Transverse colon (tissue), 4 donors: ENCODE results near the gene WNT9A. TPM values are rescaled to one million over a fixed set of nuclear protein-coding genes. Genes with fewer than 3 reads are reported as not detected.

ENCODE experiments used
- DNase-seq: peaks from one replicate; pipeline ENCODE4 v3.0.0-alpha.2; 2019
- H3K27ac ChIP-seq, 4 donors: fragments of 200-600 bp; sonication (generic); 2 replicates each; pipeline ENCODE4 v1.5.1; 2016 to 2018; ENCODE audit warnings: inconsistent platforms in 4 of 4
- H3K27me3 ChIP-seq: fragments of 200-600 bp; sonication (generic); 2 replicates; pipeline ENCODE4 v1.5.1; 2017; ENCODE audit warnings: inconsistent platforms
- H3K36me3 ChIP-seq, 4 donors: fragments of 200-600 bp; sonication (generic); 2 replicates each; pipeline ENCODE4 v1.5.1; 2017 to 2019; ENCODE audit warnings: inconsistent platforms in 4 of 4
- H3K4me1 ChIP-seq, 4 donors: fragments of 200-600 bp; sonication (generic); 2 replicates each; pipeline ENCODE4 v1.5.1; 2017 to 2020; ENCODE audit warnings: inconsistent platforms in 4 of 4
- H3K4me3 ChIP-seq, 4 donors: fragments of 200-600 bp; sonication (generic); 1 replicate in 1 of 4; 2 replicates in 3 of 4; pipeline versions ENCODE4 v1.5.1 to v1.6.1; 2017 to 2019; ENCODE audit warnings: inconsistent platforms in 4 of 4
- H3K9me3 ChIP-seq, 2 donors: fragments of 200-600 bp; sonication (generic); 2 replicates each; pipeline ENCODE4 v1.5.1; 2017 to 2019; ENCODE audit warnings: inconsistent platforms in 2 of 2
- CTCF ChIP-seq, 5 experiments: fragments of 200-600 bp in 3 of 5; fragments of 450-650 bp in 2 of 5; sonication (generic) in 3 of 5; IDR thresholded peaks; 1 replicate in 2 of 5; 2 replicates in 3 of 5; pipeline ENCODE4 v1.5.1; 2016 to 2017; ENCODE audit warnings: antibody characterized with exemption in 5 of 5, inconsistent platforms in 3 of 5, mild to moderate bottlenecking in 2 of 5, moderate library complexity in 1 of 5
- EP300 ChIP-seq: sonication (generic); formaldehyde crosslinking; IDR thresholded peaks from one replicate; pipeline ENCODE4 v1.6.1; 2017; ENCODE audit warnings: antibody characterized with exemption, low read depth
- POLR2A ChIP-seq: fragments of 450-650 bp; IDR thresholded peaks from one replicate; pipeline ENCODE4 v1.6.1; 2016; ENCODE audit warnings: antibody characterized with exemption, mild to moderate bottlenecking, moderate library complexity
- POLR2AphosphoS5 ChIP-seq, 3 donors: sonication (generic); formaldehyde crosslinking; IDR thresholded peaks; one replicate each; pipeline ENCODE4 v1.6.1; 2016; ENCODE audit warnings: antibody characterized with exemption in 3 of 3
- WGBS, 2 donors: methylation state at CpG; one replicate each; pipeline ENCODE4 v1.1.5; 2018; ENCODE audit warnings: low coverage in 1 of 2; 5-methylcytosine and 5-hydroxymethylcytosine counted together
- in situ Hi-C, 4 donors: fragments of 200-750 bp; cut with MboI; loops; one replicate each; pipeline versions ENCODE4 v1.15.0 to v1.15.1; 2017; ENCODE audit warnings: low sequenced_read_pairs in 3 of 4, low pct_ligation_motif_present in 1 of 4, low pct_unique_long_range_greater_than_20kb in 1 of 4
- intact Hi-C: fragments of 100-400 bp; cut with DNase I; formaldehyde crosslinking; loops from one replicate; pipeline ENCODE4 v1.15.1; 2023; ENCODE audit warnings: low total_unique reads
- total RNA-seq, 4 donors: library from RNA; depleted of rRNA; stranded (reverse); fragments of >200 nt; gene quantifications; one replicate each; pipeline ENCODE4 v1.1.0, GENCODE V29; 2016

Gene WNT9A
- total RNA-seq, 4 donors from 2014 or later = 1.2 to 4.0 (median 1.8) TPM

GRCh38 chr1:227941509-227942020 lies 6.2 kb downstream of the WNT9A start:
- in situ Hi-C loops = loop anchor here in 1 of 4 donors (25.0 kb wide), 1 partner anchor 179 kb away; no protein-coding TSS in a partner anchor
- 74% methylated on average over 5 of the region's 15 CpGs; no CpG with 5 or more reads in 1 of the 2 donors for WGBS, 2 donors
- Histone ChIP-seq H3K4me1 (peaks cover 21 to 45% (median 22%) of the 10 kb centered on the region in 4 donors), H3K36me3 (no peaks in the 10 kb centered on the region), H3K27me3 (peaks cover 1% of the 10 kb centered on the region), H3K9me3 (no peaks in the 10 kb centered on the region), H3K4me3 (no peak overlapping the region), H3K27ac (peak overlapping the region in 2 of 4 donors; percentile 87 to 94)
- no peak for DNase-seq
- TF ChIP-seq POLR2AphosphoS5 (IDR thresholded peaks at IDR 0.05) = no peak
- no peak for TF ChIP-seq POLR2A
- no peak for TF ChIP-seq EP300
- no peak for TF ChIP-seq CTCF (IDR thresholded peaks at IDR 0.05)
- intact Hi-C loops = loop anchor here (10.0 kb wide), 1 partner anchor 57 kb away; no protein-coding TSS in a partner anchor

GRCh38 chr1:227940791-227941241 lies 6.9 kb downstream of the WNT9A start:
- intact Hi-C loops = loop anchor here (10.0 kb wide), 1 partner anchor 56 kb away; no protein-coding TSS in a partner anchor
- WGBS, 2 donors = 91 to 100% methylated on average over 1 to 16 of the region's 17 CpGs
- no peak for DNase-seq
- peaks cover 14 to 38% (median 15%) of the 10 kb centered on the region in 4 donors for H3K4me1 ChIP-seq
- H3K9me3 ChIP-seq = no peaks in the 10 kb centered on the region
- no peak overlapping the region for H3K27ac ChIP-seq
- H3K27me3 ChIP-seq = no peaks in the 10 kb centered on the region
- H3K36me3 ChIP-seq = no peaks in the 10 kb centered on the region
- no peak overlapping the region for H3K4me3 ChIP-seq
- TF ChIP-seq EP300 (no peak), POLR2A (no peak), CTCF (IDR thresholded peaks at IDR 0.05) (no peak), POLR2AphosphoS5 (IDR thresholded peaks at IDR 0.05) (no peak)
- in situ Hi-C loops = loop anchor here in 1 of 4 donors (25.0 kb wide), 1 partner anchor 179 kb away; no protein-coding TSS in a partner anchor

GRCh38 chr1:227939791-227940771 lies 7.7 kb downstream of the WNT9A start:
- WGBS, 2 donors = 60 to 78% methylated on average over 2 to 18 of the region's 20 CpGs
- intact Hi-C loops = loop anchor here (10.0 kb wide), 1 partner anchor 55 kb away; no protein-coding TSS in a partner anchor

More at GRCh38 chr1:227939791-227940771, 7.7 kb downstream of the WNT9A start:
- TF ChIP-seq POLR2A (no peak), POLR2AphosphoS5 (IDR thresholded peaks at IDR 0.05) (no peak), CTCF (IDR thresholded peaks at IDR 0.05) (no peak), EP300 (no peak)
- Histone ChIP-seq H3K27ac (no peak overlapping the region), H3K27me3 (no peaks in the 10 kb centered on the region), H3K4me3 (no peak overlapping the region), H3K36me3 (no peaks in the 10 kb centered on the region), H3K9me3 (no peaks in the 10 kb centered on the region), H3K4me1 (peaks cover 7 to 30% (median 8%) of the 10 kb centered on the region in 4 donors)
- peak; percentile 4 for DNase-seq
- in situ Hi-C loops = loop anchor here in 2 of 4 donors (10.0 to 25.0 kb wide), 2 partner anchors 175 to 178 kb away; no protein-coding TSS in a partner anchor
